ENCODE results near the gene CD200. TPM values are rescaled to one million over a fixed set of nuclear protein-coding genes. Genes with fewer than 3 reads are reported as not detected.

Gene CD200
- total RNA-seq (ENCODE audit: unreplicated experiment) = 30.9 TPM
- long read RNA-seq, transcript CD200-201 (6 exons, 2,129 nt) = major isoform, 17 of 33 reads
- long read RNA-seq, transcript CD200-202 (5 exons, 1,997 nt) = minor isoform, 7 of 33 reads
- long read RNA-seq, partial matches to known transcripts = 2 of 33 reads
- long read RNA-seq, other reads (novel, unspliced or antisense) = 3 of 33 reads

- DNase-seq (ENCODE audit: low spot score) = peak; percentile 69
- TF ChIP-seq CTCF (IDR thresholded peaks at IDR 0.05; ENCODE audit: unreplicated experiment) = no peak
- peak within 1 kb of the TSS; percentile 96 for H3K4me3 Mint-ChIP-seq (ENCODE audit: unreplicated experiment)
Observed at GRCh38 chr3:112333002-112333380, at the start of gene CD200. Gene CD200 (plus strand): TSS chr3:112333156. CDS start chr3:112333213, 57 bp downstream.

GRCh38 chr3:112289011-112289410 is 43.9 kb upstream of the CD200 start:
- Mint-ChIP-seq H3K36me3 (ENCODE audit: low read depth, unreplicated experiment) (no peaks in the 10 kb centered on the region), H3K4me3 (ENCODE audit: unreplicated experiment) (no peak overlapping the region), H3K27ac (ENCODE audit: unreplicated experiment) (no peak overlapping the region), H3K9me3 (ENCODE audit: unreplicated experiment) (no peaks in the 10 kb centered on the region), H3K27me3 (ENCODE audit: unreplicated experiment) (no peaks in the 10 kb centered on the region), H3K4me1 (ENCODE audit: unreplicated experiment) (peaks cover 9% of the 10 kb centered on the region)
- no peak for TF ChIP-seq CTCF (IDR thresholded peaks at IDR 0.05; ENCODE audit: unreplicated experiment)
- DNase-seq (ENCODE audit: low spot score) = no peak

More at GRCh38 chr3:112333002-112333380, at the start of gene CD200:
- peaks cover 4% of the 10 kb centered on the region for H3K27me3 Mint-ChIP-seq (ENCODE audit: unreplicated experiment)
- no peaks in the 10 kb centered on the region for H3K9me3 Mint-ChIP-seq (ENCODE audit: unreplicated experiment)
- H3K27ac Mint-ChIP-seq (ENCODE audit: unreplicated experiment) = peak within 1 kb of the TSS; percentile 96
- H3K36me3 Mint-ChIP-seq (ENCODE audit: low read depth, unreplicated experiment) = no peaks in the 10 kb centered on the region
- peaks cover 34% of the 10 kb centered on the region for H3K4me1 Mint-ChIP-seq (ENCODE audit: unreplicated experiment)

GRCh38 chr3:112293368-112294321 is 39.3 kb upstream of the CD200 start, which contains the start of gene SLC9C1:
Gene SLC9C1 (minus strand): TSS chr3:112294216. CDS start chr3:112286791, 7,425 bp downstream.
- Mint-ChIP-seq H3K27ac (ENCODE audit: unreplicated experiment) (peak within 1 kb of the TSS; percentile 84), H3K9me3 (ENCODE audit: unreplicated experiment) (no peaks in the 10 kb centered on the region), H3K4me1 (ENCODE audit: unreplicated experiment) (peaks cover 9% of the 10 kb centered on the region), H3K27me3 (ENCODE audit: unreplicated experiment) (no peaks in the 10 kb centered on the region), H3K36me3 (ENCODE audit: low read depth, unreplicated experiment) (no peaks in the 10 kb centered on the region), H3K4me3 (ENCODE audit: unreplicated experiment) (peak within 1 kb of the TSS; percentile 79)
- TF ChIP-seq CTCF (IDR thresholded peaks at IDR 0.05; ENCODE audit: unreplicated experiment) = peak; percentile 33
- peak; percentile 48 for DNase-seq (ENCODE audit: low spot score)

- Mint-ChIP-seq H3K4me1 (ENCODE audit: unreplicated experiment) (peaks cover 9% of the 10 kb centered on the region), H3K27me3 (ENCODE audit: unreplicated experiment) (no peaks in the 10 kb centered on the region), H3K9me3 (ENCODE audit: unreplicated experiment) (no peaks in the 10 kb centered on the region), H3K36me3 (ENCODE audit: low read depth, unreplicated experiment) (no peaks in the 10 kb centered on the region), H3K4me3 (ENCODE audit: unreplicated experiment) (no peak overlapping the region), H3K27ac (ENCODE audit: unreplicated experiment) (no peak overlapping the region)
- TF ChIP-seq CTCF (IDR thresholded peaks at IDR 0.05; ENCODE audit: unreplicated experiment) = no peak
- DNase-seq (ENCODE audit: low spot score) = no peak
Observed at GRCh38 chr3:112297714-112298113, 35.2 kb upstream of the CD200 start.

All from endothelial cell (in vitro differentiated cells).